ENCODE data around the gene LMAN2L. TPM values are rescaled to one million over a fixed set of nuclear protein-coding genes. Genes with fewer than 3 reads are reported as not detected.

The LMAN2L gene
- total RNA-seq, 1 donor from 2014 or later = 33.3 TPM

- Mint-ChIP-seq H3K36me3 (no peaks in the 10 kb centered on the region), H3K4me3 (no peak overlapping the region), H3K9me3 (no peaks in the 10 kb centered on the region), H3K27me3 (ENCODE audit: low read depth) (peaks cover 4% of the 10 kb centered on the region), H3K4me1 (peaks cover 11% of the 10 kb centered on the region), H3K27ac (peak overlapping the region; percentile 60)
- DNase-seq (ENCODE audit: low spot score in 2 of 2, unreplicated experiment in 2 of 2) = no peak
- TF ChIP-seq CTCF (IDR thresholded peaks at IDR 0.05; ENCODE audit: unreplicated experiment) = no peak
Observed at GRCh38 chr2:96747061-96747617, 7.3 kb upstream of the LMAN2L start.

- H3K9me3 Mint-ChIP-seq = no peaks in the 10 kb centered on the region
- H3K4me3 Mint-ChIP-seq = peak overlapping the region; percentile 97
- peak overlapping the region; percentile 95 for H3K27ac Mint-ChIP-seq
- no peak for TF ChIP-seq CTCF (IDR thresholded peaks at IDR 0.05; ENCODE audit: unreplicated experiment)
- peaks cover 32% of the 10 kb centered on the region for H3K4me1 Mint-ChIP-seq
- no peak for DNase-seq (ENCODE audit: low spot score in 2 of 2, unreplicated experiment in 2 of 2)
- no peaks in the 10 kb centered on the region for H3K27me3 Mint-ChIP-seq (ENCODE audit: low read depth)
- peaks cover 4% of the 10 kb centered on the region for H3K36me3 Mint-ChIP-seq
Observed at GRCh38 chr2:96739076-96739632, 710 bp downstream of the LMAN2L start.

- peaks cover 32% of the 10 kb centered on the region for H3K4me1 Mint-ChIP-seq
- no peak overlapping the region for H3K27ac Mint-ChIP-seq
- H3K27me3 Mint-ChIP-seq (ENCODE audit: low read depth) = no peaks in the 10 kb centered on the region
- DNase-seq (ENCODE audit: low spot score in 2 of 2, unreplicated experiment in 2 of 2) = no peak
- TF ChIP-seq CTCF (IDR thresholded peaks at IDR 0.05; ENCODE audit: unreplicated experiment) = no peak
- H3K36me3 Mint-ChIP-seq = peaks cover 18% of the 10 kb centered on the region
- no peaks in the 10 kb centered on the region for H3K9me3 Mint-ChIP-seq
- peak overlapping the region; percentile 31 for H3K4me3 Mint-ChIP-seq
Observed at GRCh38 chr2:96737831-96738230, 2.0 kb downstream of the LMAN2L start.

- H3K27me3 Mint-ChIP-seq (ENCODE audit: low read depth) = no peaks in the 10 kb centered on the region
- no peak for TF ChIP-seq CTCF (IDR thresholded peaks at IDR 0.05; ENCODE audit: unreplicated experiment)
- H3K36me3 Mint-ChIP-seq = peaks cover 19% of the 10 kb centered on the region
Observed at GRCh38 chr2:96737251-96737650, 2.6 kb downstream of the LMAN2L start.

GRCh38 chr2:96734880-96735583 lies 4.8 kb downstream of the LMAN2L start:
- no peak for DNase-seq (ENCODE audit: low spot score in 2 of 2, unreplicated experiment in 2 of 2)
- no peak for TF ChIP-seq CTCF (IDR thresholded peaks at IDR 0.05; ENCODE audit: unreplicated experiment)
- no peaks in the 10 kb centered on the region for H3K27me3 Mint-ChIP-seq (ENCODE audit: low read depth)
- peaks cover 27% of the 10 kb centered on the region for H3K4me1 Mint-ChIP-seq
- peaks cover 31% of the 10 kb centered on the region for H3K36me3 Mint-ChIP-seq
- no peaks in the 10 kb centered on the region for H3K9me3 Mint-ChIP-seq
- no peak overlapping the region for H3K4me3 Mint-ChIP-seq
- H3K27ac Mint-ChIP-seq = no peak overlapping the region

More at GRCh38 chr2:96737251-96737650, 2.6 kb downstream of the LMAN2L start:
- no peak for DNase-seq (ENCODE audit: low spot score in 2 of 2, unreplicated experiment in 2 of 2)
- Mint-ChIP-seq H3K4me1 (peaks cover 32% of the 10 kb centered on the region), H3K27ac (no peak overlapping the region), H3K9me3 (no peaks in the 10 kb centered on the region), H3K4me3 (no peak overlapping the region)

Measured in mesothelial cell of epicardium (in vitro differentiated cells).